Nephron (organoid): ENCODE measurements around the gene VPS4B.
"Not testable (repeated sequence)": the region's sequence is repeated elsewhere in the genome, so short reads cannot be mapped to it uniquely, and the experiment has no call there.

ENCODE experiments used
- H3K27ac Mint-ChIP-seq, 3 experiments: 2 replicates each; pipeline ENCODE4 v1.8.0; 2020; ENCODE audit warnings: mixed read lengths in 3 of 3, mild to moderate bottlenecking in 2 of 3, moderate library complexity in 1 of 3
- H3K27me3 Mint-ChIP-seq: 2 replicates; pipeline ENCODE4 v1.8.0; 2021; ENCODE audit warnings: low read depth, mild to moderate bottlenecking, moderate library complexity, mixed read lengths
- H3K36me3 Mint-ChIP-seq: 2 replicates; pipeline ENCODE4 v1.8.0; 2020; ENCODE audit warnings: low read depth, mixed read lengths
- H3K4me1 Mint-ChIP-seq: 2 replicates; pipeline ENCODE4 v1.8.0; 2020; ENCODE audit warnings: mixed read lengths
- H3K4me3 Mint-ChIP-seq, 3 experiments: 2 replicates each; pipeline ENCODE4 v1.8.0; 2020; ENCODE audit warnings: mild to moderate bottlenecking in 3 of 3, mixed read lengths in 3 of 3, moderate library complexity in 2 of 3
- H3K9me3 Mint-ChIP-seq: 2 replicates; pipeline ENCODE4 v1.8.0; 2020; ENCODE audit warnings: mixed read lengths
- TF ChIP-seq, protein P1 (sequence below), 3 experiments: fragments of 200-600 bp; sonication (generic); IDR thresholded peaks; one replicate each; pipeline ENCODE4 v1.5.0; 2021; ENCODE audit warnings: antibody characterized with exemption in 3 of 3; ENCODE audit not compliant: unreplicated experiment in 3 of 3

The VPS4B gene

DNA sequence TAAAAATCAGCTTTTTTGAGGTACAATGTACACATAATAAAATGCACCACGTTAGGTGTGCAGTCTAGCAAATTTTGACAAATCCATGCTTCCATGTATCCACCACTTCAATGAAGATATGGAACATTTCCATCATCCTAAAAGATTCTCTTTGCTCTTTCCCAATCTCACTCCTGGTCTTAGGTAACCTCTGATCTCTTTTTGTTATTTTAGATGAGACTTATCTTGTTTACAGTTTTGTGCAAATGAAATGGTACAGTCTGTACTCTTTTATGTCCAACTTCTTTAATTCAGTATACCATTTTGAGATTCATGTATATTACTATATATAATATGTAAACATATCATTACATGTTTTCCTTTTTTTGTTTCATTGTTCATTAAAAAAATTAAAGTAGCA is 38.1 kb upstream of the VPS4B start:
- Mint-ChIP-seq H3K4me1 (no peaks in the 10 kb centered on the region), H3K27ac (no peak overlapping the region), H3K9me3 (no peaks in the 10 kb centered on the region), H3K27me3 (no peaks in the 10 kb centered on the region), H3K4me3 (no peak overlapping the region), H3K36me3 (no peaks in the 10 kb centered on the region)
- TF ChIP-seq, protein P1, sequence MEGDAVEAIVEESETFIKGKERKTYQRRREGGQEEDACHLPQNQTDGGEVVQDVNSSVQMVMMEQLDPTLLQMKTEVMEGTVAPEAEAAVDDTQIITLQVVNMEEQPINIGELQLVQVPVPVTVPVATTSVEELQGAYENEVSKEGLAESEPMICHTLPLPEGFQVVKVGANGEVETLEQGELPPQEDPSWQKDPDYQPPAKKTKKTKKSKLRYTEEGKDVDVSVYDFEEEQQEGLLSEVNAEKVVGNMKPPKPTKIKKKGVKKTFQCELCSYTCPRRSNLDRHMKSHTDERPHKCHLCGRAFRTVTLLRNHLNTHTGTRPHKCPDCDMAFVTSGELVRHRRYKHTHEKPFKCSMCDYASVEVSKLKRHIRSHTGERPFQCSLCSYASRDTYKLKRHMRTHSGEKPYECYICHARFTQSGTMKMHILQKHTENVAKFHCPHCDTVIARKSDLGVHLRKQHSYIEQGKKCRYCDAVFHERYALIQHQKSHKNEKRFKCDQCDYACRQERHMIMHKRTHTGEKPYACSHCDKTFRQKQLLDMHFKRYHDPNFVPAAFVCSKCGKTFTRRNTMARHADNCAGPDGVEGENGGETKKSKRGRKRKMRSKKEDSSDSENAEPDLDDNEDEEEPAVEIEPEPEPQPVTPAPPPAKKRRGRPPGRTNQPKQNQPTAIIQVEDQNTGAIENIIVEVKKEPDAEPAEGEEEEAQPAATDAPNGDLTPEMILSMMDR (IDR thresholded peaks at IDR 0.05; ENCODE audit: unreplicated experiment in 3 of 3) = no peak

- Mint-ChIP-seq H3K27ac (no peak overlapping the region), H3K27me3 (no peaks in the 10 kb centered on the region), H3K36me3 (no peaks in the 10 kb centered on the region), H3K4me1 (peaks cover 4% of the 10 kb centered on the region), H3K4me3 (no peak overlapping the region), H3K9me3 (no peaks in the 10 kb centered on the region)
- TF ChIP-seq, protein P1 (IDR thresholded peaks at IDR 0.05; ENCODE audit: unreplicated experiment in 3 of 3) = no peak
Measured at GRCh38 chr18:63457977-63458376, 35.7 kb upstream of the VPS4B start.

DNA sequence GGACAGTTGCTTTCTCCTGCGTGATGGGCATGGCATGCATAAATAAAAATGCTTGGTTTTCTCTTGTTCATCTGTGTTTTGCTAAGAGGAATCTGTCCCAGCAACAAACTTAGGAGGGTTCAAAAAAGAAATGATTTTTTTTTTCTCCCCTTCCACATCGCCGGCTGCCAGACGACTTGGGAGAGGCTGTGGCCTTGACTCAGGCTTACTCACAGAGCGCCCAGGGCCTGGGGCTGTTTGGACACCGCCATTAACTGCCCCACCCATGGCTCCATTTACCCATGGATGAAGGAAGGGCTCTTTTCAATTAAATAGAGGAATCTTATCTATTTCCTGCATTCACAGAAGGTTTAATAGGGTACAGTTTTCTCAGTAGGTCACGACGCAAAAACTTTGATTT is 32.2 kb upstream of the VPS4B start:
- TF ChIP-seq, protein P1 (IDR thresholded peaks at IDR 0.05; ENCODE audit: unreplicated experiment in 3 of 3) = no peak
- Mint-ChIP-seq H3K4me3 (no peak overlapping the region), H3K36me3 (no peaks in the 10 kb centered on the region), H3K4me1 (peaks cover 16% of the 10 kb centered on the region), H3K27me3 (no peaks in the 10 kb centered on the region), H3K27ac (no peak overlapping the region), H3K9me3 (no peaks in the 10 kb centered on the region)

- H3K27me3 Mint-ChIP-seq, H3K4me3 Mint-ChIP-seq, H3K9me3 Mint-ChIP-seq, H3K36me3 Mint-ChIP-seq: not testable (repeated sequence)
- peaks cover 16% of the 10 kb centered on the region for H3K4me1 Mint-ChIP-seq
- peak overlapping the region; percentile 84 to 95 (median 93) for H3K27ac Mint-ChIP-seq
Measured at GRCh38 chr18:63452751-63453150, 30.5 kb upstream of the VPS4B start.

DNA sequence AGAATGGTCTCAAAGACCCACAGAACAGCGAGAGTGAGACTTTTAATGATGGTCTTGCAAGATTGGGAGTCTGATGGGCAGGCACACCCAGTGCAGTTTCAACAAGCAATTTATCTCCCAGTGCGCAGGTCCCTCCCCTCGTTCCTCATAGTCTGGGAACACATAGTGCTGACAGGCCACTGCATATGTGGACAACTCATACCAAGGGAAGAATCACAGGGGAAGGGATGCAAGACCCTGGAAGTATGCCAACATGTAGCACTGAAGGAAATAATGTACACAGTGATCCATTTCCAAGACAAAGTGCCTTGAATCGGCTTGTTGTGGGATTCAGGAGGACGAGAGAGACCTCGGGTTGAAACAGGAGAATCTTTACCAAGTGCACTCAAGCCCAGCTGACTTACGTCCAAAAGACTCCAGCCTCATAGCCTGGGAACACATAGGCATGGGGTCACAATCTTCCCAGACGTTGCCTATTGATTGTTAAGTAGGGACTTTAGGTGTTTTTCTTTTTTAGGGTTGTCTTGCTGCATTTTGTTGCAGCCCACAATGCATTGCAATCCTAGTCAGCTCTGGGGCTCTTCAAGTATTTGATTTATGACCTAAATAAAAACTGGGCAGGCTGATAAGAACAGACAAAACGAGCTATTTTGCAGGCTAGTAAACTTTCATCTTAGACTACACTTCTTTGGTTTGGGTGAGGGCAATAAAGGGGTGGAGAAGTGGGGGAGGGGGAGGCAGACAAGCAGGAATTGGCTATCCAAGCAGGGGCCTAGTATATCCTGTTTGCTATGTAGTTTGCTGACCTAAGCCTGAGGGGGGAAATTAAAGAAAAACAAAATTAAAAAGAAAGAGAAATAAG is 29.8 kb upstream of the VPS4B start:
- Mint-ChIP-seq H3K36me3 (no peaks in the 10 kb centered on the region), H3K4me3 (peak overlapping the region in 1 of 3 experiments; percentile 40), H3K4me1 (peaks cover 16% of the 10 kb centered on the region), H3K9me3 (no peaks in the 10 kb centered on the region), H3K27ac (peak overlapping the region; percentile 84 to 95 (median 93)), H3K27me3 (no peaks in the 10 kb centered on the region)
- TF ChIP-seq, protein P1 (IDR thresholded peaks at IDR 0.05; ENCODE audit: unreplicated experiment in 3 of 3) = no peak

- no peaks in the 10 kb centered on the region for H3K27me3 Mint-ChIP-seq
- no peaks in the 10 kb centered on the region for H3K36me3 Mint-ChIP-seq
- no peaks in the 10 kb centered on the region for H3K9me3 Mint-ChIP-seq
- peaks cover 16% of the 10 kb centered on the region for H3K4me1 Mint-ChIP-seq
- no peak overlapping the region for H3K4me3 Mint-ChIP-seq
- TF ChIP-seq, protein P1 (IDR thresholded peaks at IDR 0.05; ENCODE audit: unreplicated experiment in 3 of 3) = no peak
- H3K27ac Mint-ChIP-seq = no peak overlapping the region
Measured at GRCh38 chr18:63449426-63449825, 27.1 kb upstream of the VPS4B start.
